ENCODE results near the gene OMA1. TPM values are rescaled to one million over a fixed set of nuclear protein-coding genes. Genes with fewer than 3 reads are reported as not detected.

Gene OMA1
- total RNA-seq: 38.9 TPM

GRCh38 chr1:58546520-58547308 is at the start of gene OMA1:
TSS of gene OMA1 (minus strand) at chr1:58546726. CDS start at chr1:58539294, 7,432 bp downstream.

DNA sequence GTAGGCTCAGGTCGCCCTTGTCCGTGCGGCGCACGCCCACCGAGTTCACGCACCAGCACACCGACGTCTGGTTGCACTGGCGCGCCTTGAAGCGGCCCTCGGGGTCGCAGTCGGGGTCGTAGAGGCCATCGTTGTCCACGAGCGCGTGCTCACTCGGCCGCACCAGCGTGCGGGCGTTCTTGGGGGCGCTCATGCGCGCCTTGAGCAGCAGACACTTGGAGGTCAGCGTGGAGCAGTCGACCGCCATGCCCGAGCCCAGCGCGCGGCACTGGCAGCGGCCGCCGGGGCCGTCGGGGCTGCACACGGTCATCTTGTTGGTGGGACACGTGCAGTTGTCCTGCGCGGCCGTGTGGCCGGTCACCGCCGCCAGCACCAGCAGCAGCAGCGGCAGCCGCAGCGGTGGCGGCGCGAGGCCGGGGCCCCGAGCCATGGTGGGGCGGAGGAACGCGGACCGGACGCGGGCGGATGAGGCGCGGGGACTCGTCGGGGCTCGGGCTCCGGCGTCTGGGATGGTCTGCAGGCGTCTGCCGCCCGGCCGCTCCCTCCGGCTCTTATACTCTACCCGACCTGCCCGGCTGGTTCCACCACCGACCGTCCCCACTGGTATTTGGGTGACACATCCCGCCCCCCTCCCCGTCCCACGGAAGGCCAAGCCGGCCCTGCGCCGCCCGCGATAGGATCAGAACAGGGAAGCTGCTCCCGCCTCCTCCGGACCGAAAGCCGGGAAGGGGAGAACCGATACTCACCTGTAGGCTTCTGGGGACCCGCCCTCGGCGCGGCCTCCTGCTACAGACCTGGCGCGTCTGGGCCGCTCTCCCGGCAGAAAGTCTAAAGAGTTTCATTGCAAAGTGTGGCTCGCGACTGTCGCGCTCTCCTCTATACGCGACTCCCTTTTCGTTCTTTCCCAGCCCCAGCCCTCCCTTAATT is 30.5 kb upstream of the OMA1 start, which contains the start of gene TACSTD2:
Gene TACSTD2 (minus strand): TSS at position 526 of the 927 bp plus-strand sequence. CDS start 96 bp downstream, at position 430.

Other genes with a start within 250 kb of the OMA1 start
- gene TACSTD2, start 30.5 kb upstream of the OMA1 start, total RNA-seq: 102 TPM
- 29.1 TPM for gene MYSM1, start 153.3 kb upstream of the OMA1 start, total RNA-seq
- 312 TPM for gene JUN, start 237.3 kb upstream of the OMA1 start, total RNA-seq